Measurements from ENCODE around the gene ZBTB7C. TPM values are rescaled to one million over a fixed set of nuclear protein-coding genes. Genes with fewer than 3 reads are reported as not detected.

ZBTB7C gene
- total and polyA plus RNA-seq, 2 of the 4 experiments (the other 2 are of a cell fraction): not detected

GRCh38 chr18:48036641-48037421 is 372.4 kb downstream of the ZBTB7C start:
- in situ Hi-C loops (cut with MboI; ENCODE audit: low sequenced_read_pairs): no loop called here

More at GRCh38 chr18:48036641-48037421, 372.4 kb downstream of the ZBTB7C start:
- Histone ChIP-seq H3K27ac (ENCODE audit: insufficient read depth, low read length) (no peak overlapping the region), H2BK5ac (ENCODE audit: low read depth, low read length, poor library complexity, severe bottlenecking) (no peak overlapping the region), H3K79me1 (ENCODE audit: low read depth in 1 of 2, low read length in 2 of 2) (no peaks in the 10 kb centered on the region), H4K91ac (ENCODE audit: insufficient read depth, low read depth, low read length) (no peak overlapping the region), H3K9ac (ENCODE audit: low read depth, low read length) (no peak overlapping the region), H2AFZ (replicated peaks; ENCODE audit: low read length, poor library complexity) (no peak overlapping the region), H3K4me2 (ENCODE audit: low read depth, low read length) (no peak overlapping the region), H3K18ac (ENCODE audit: low read depth, low read length) (no peak overlapping the region), H3K14ac (replicated peaks; ENCODE audit: low read depth, low read length) (no peak overlapping the region), H4K8ac (ENCODE audit: low read depth in 2 of 2, low read length in 2 of 2) (no peak overlapping the region), H4K20me1 (ENCODE audit: insufficient read depth, low read length) (no peaks in the 10 kb centered on the region), H2BK15ac (ENCODE audit: low read depth, low read length) (no peak overlapping the region), H2AK5ac (ENCODE audit: low read depth, low read length) (no peak overlapping the region), H3K36me3 (ENCODE audit: control insufficient read depth, insufficient read depth, low read length) (no peaks in the 10 kb centered on the region), H3K27me3 (ENCODE audit: control insufficient read depth, insufficient read depth, low read length) (peaks cover 5% of the 10 kb centered on the region), H4K5ac (ENCODE audit: low read depth, low read length) (no peak overlapping the region), H3K9me3 (ENCODE audit: control insufficient read depth, insufficient read depth, low read length) (no peaks in the 10 kb centered on the region), H3K56ac (ENCODE audit: extremely low read depth, insufficient read depth, low read length) (no peak overlapping the region), H3K4me1 (ENCODE audit: control insufficient read depth, insufficient read depth, low read length) (no peaks in the 10 kb centered on the region), H2BK20ac (ENCODE audit: low read depth, low read length) (no peak overlapping the region), H3K23ac (ENCODE audit: low read depth, low read length) (no peak overlapping the region), H2AK9ac (replicated peaks; ENCODE audit: low read depth, low read length, poor library complexity) (no peak overlapping the region), H3K4me3 (ENCODE audit: insufficient read depth, low read depth, low read length) (no peak overlapping the region), H2BK120ac (ENCODE audit: low read depth, low read length) (no peak overlapping the region), H3K9me1 (ENCODE audit: insufficient read depth, low read length) (no peaks in the 10 kb centered on the region), H3K4ac (ENCODE audit: low read depth, low read length) (no peak overlapping the region)
- DNase-seq (no peak), ATAC-seq (ENCODE audit: low read depth) (no peak)
- intact Hi-C loops (cut with micrococcal nuclease) (no loop called here), dilution Hi-C loops (cut with HindIII; ENCODE audit: low sequenced_read_pairs, unreplicated experiment) (no loop called here)
- CTCF ChIA-PET: interaction anchor here (0.5 kb wide), 1 partner anchor 219 kb away, joined by 6 read pairs; no protein-coding TSS in a partner anchor
- BruUV-seq (replicated peaks): no TSS peak
- POLR2A ChIA-PET (ENCODE audit: unreplicated experiment): no interaction called here
- TF ChIP-seq FOS (IDR thresholded peaks at IDR 0.05; ENCODE audit: low read depth, low read length) (no peak), USF2 (IDR thresholded peaks at IDR 0.05; ENCODE audit: low read depth, low read length) (no peak), BHLHE40 (IDR thresholded peaks at IDR 0.05; ENCODE audit: low read depth, low read length) (no peak), SMC3 (IDR thresholded peaks at IDR 0.05; ENCODE audit: low read depth, low read length) (no peak), RFX5 (IDR thresholded peaks at IDR 0.05; ENCODE audit: low read depth, low read length) (no peak), CEBPB (IDR thresholded peaks at IDR 0.05; ENCODE audit: low read depth, low read length) (no peak), MAZ (IDR thresholded peaks at IDR 0.05; ENCODE audit: borderline replicate concordance, low read depth, low read length) (no peak), RCOR1 (IDR thresholded peaks at IDR 0.05; ENCODE audit: insufficient replicate concordance, low read length) (no peak), RAD21 (IDR thresholded peaks at IDR 0.05; ENCODE audit: low read length) (no peak), CHD1 (IDR thresholded peaks at IDR 0.05; ENCODE audit: low read depth, low read length) (no peak), NFE2L2 (IDR thresholded peaks at IDR 0.05; ENCODE audit: low read depth, low read length) (no peak), POLR2A (IDR thresholded peaks at IDR 0.05; ENCODE audit: low read depth, low read length) (no peak), MAFK (IDR thresholded peaks at IDR 0.05; ENCODE audit: low read depth, low read length) (no peak), MXI1 (IDR thresholded peaks at IDR 0.05; ENCODE audit: borderline replicate concordance, low read depth, low read length) (no peak)
- TF ChIP-seq, protein P1, sequence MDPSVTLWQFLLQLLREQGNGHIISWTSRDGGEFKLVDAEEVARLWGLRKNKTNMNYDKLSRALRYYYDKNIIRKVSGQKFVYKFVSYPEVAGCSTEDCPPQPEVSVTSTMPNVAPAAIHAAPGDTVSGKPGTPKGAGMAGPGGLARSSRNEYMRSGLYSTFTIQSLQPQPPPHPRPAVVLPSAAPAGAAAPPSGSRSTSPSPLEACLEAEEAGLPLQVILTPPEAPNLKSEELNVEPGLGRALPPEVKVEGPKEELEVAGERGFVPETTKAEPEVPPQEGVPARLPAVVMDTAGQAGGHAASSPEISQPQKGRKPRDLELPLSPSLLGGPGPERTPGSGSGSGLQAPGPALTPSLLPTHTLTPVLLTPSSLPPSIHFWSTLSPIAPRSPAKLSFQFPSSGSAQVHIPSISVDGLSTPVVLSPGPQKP (IDR thresholded peaks at IDR 0.05; ENCODE audit: borderline replicate concordance, low read depth, low read length): no peak
- TF ChIP-seq, protein P2, sequence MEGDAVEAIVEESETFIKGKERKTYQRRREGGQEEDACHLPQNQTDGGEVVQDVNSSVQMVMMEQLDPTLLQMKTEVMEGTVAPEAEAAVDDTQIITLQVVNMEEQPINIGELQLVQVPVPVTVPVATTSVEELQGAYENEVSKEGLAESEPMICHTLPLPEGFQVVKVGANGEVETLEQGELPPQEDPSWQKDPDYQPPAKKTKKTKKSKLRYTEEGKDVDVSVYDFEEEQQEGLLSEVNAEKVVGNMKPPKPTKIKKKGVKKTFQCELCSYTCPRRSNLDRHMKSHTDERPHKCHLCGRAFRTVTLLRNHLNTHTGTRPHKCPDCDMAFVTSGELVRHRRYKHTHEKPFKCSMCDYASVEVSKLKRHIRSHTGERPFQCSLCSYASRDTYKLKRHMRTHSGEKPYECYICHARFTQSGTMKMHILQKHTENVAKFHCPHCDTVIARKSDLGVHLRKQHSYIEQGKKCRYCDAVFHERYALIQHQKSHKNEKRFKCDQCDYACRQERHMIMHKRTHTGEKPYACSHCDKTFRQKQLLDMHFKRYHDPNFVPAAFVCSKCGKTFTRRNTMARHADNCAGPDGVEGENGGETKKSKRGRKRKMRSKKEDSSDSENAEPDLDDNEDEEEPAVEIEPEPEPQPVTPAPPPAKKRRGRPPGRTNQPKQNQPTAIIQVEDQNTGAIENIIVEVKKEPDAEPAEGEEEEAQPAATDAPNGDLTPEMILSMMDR (conservative IDR thresholded peaks at IDR 0.05; ENCODE audit: low read depth, low read length): no peak
- WGBS, 2 experiments (ENCODE audit: extremely low coverage in 2 of 2, insufficient read length in 1 of 2): 64% methylated on average over 6 of the region's 14 CpGs; no CpG with 5 or more reads in 1 of the 2 experiments
